Stimulated activated naive CD8-positive, alpha-beta T cell treated with anti-CD3 and anti-CD28 coated beads, Interleukin-15, amount 100 ng/mL, for 72 hours (primary cell): ENCODE measurements around the gene PAGE1.
"Not testable (repeated sequence)": the region's sequence is repeated elsewhere in the genome, so short reads cannot be mapped to it uniquely, and the experiment has no call there.

Experiments
- ATAC-seq: fragments of 150-1000 bp; cut with Tn5 transposase; 2 replicates; pipeline ENCODE4 v1.10.0; 2021; ENCODE audit warnings: mild to moderate bottlenecking, moderate library complexity
- DNase-seq, 2 donors: peaks; one replicate each; pipeline ENCODE4 v3.0.0; 2021 to 2022
- H3K27ac Mint-ChIP-seq, 2 donors: one replicate each; pipeline ENCODE4 v1.8.0; 2022; ENCODE audit warnings: mild to moderate bottlenecking in 2 of 2, mixed read lengths in 2 of 2, moderate library complexity in 2 of 2
- H3K27me3 Mint-ChIP-seq: one replicate; pipeline ENCODE4 v1.8.0; 2022; ENCODE audit warnings: mixed read lengths
- H3K4me1 Mint-ChIP-seq: one replicate; pipeline ENCODE4 v1.8.0; 2022; ENCODE audit warnings: mild to moderate bottlenecking, mixed read lengths
- H3K4me3 Mint-ChIP-seq, 2 donors: one replicate each; pipeline ENCODE4 v1.8.0; 2022; ENCODE audit warnings: mild to moderate bottlenecking in 2 of 2, mixed read lengths in 2 of 2, moderate library complexity in 1 of 2
- H3K9me3 Mint-ChIP-seq, 2 donors: one replicate each; pipeline ENCODE4 v1.8.0; 2022; ENCODE audit warnings: mixed read lengths in 2 of 2

Gene PAGE1

DNA sequence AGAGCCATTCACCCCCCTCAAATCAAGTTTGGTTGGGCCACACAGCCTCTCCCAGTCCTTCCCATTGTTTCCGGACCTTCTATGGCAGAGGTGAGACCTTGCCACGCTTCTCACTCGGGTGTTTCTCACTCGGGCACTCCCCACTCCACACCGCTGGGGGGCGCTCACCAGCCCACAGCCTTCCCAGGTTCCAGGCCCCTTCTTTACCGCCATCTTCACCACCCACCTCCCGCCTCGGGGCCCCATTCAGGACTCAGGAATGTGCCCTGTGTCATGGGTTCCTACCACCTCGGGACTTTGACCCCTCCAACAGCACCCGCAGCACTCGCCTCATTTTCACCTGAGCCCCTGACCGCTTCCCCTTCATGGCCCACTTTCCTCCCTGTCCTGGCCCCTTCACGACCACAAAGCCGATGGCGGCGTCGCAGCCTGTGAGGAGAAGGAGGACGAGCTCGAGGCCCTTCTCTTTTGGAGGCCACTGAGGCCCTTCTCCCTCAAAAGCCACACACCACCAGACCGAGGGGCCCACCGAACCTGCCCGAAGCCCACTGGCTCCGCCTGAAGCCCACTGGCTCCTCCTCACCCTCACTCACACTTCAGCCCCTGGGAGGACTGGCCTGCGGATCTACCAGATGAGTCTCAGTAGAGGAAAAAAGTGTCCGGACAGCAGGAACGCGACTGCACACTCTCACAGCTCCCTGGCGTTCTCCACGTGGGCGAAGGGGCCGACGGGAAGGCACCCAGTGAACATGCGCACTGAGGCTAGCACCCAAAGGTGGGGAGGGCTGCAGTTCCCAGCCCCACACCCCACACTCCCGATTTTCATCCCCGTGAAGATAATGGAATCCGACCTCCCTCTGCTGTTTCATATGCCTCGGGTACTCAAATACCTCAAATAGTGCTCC lies at the start of gene PAGE1:
TSS of gene PAGE1 (minus strand) at position 709 of the 905 bp plus-strand sequence. CDS start 1,214 bp downstream, outside the sequence.
- DNase-seq (no peak), ATAC-seq (no peak)
- peaks cover 0 to 10% of the 10 kb centered on the region in 2 donors for H3K9me3 Mint-ChIP-seq
- no peaks in the 10 kb centered on the region for H3K27me3 Mint-ChIP-seq
- H3K4me3 Mint-ChIP-seq: no peak within 1 kb of the TSS
- no peak within 1 kb of the TSS for H3K27ac Mint-ChIP-seq
- H3K4me1 Mint-ChIP-seq: no peaks in the 10 kb centered on the region

GRCh38 chrX:49741501-49741900 lies 45.7 kb upstream of the PAGE1 start:
- not testable (repeated sequence) for H3K9me3 Mint-ChIP-seq, H3K4me3 Mint-ChIP-seq, ATAC-seq, H3K27me3 Mint-ChIP-seq, H3K27ac Mint-ChIP-seq, DNase-seq, H3K4me1 Mint-ChIP-seq

- DNase-seq: no peak
- H3K9me3 Mint-ChIP-seq: no peaks in the 10 kb centered on the region
- no peaks in the 10 kb centered on the region for H3K27me3 Mint-ChIP-seq
- H3K27ac Mint-ChIP-seq: no peak overlapping the region
- no peak for ATAC-seq
- no peak overlapping the region for H3K4me3 Mint-ChIP-seq
- no peaks in the 10 kb centered on the region for H3K4me1 Mint-ChIP-seq
These were observed 32.1 kb upstream of the PAGE1 start for GRCh38 chrX:49727847-49728246.

DNA sequence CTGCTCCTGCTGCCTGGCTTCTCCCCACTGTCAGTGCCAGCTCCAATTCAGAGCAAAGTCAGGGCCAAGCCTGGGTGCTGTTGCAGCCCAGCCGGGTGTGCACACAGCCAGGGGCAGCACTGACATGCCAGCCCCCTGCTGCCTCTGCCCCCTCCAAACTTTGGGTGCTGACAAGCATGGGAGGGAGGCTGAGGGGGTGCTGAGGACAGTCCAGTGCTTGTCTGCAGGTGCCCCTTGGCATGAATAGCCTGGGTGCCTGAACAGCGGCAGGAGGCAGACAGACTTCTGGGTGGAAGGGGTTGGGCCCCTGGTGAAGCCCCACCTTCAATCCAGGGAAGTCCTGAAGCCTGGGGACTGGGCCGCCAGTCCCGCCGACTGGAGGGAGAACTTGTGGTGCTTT lies 31.2 kb upstream of the PAGE1 start:
- no peak for ATAC-seq
- H3K27me3 Mint-ChIP-seq: no peaks in the 10 kb centered on the region
- H3K9me3 Mint-ChIP-seq: no peaks in the 10 kb centered on the region
- H3K4me1 Mint-ChIP-seq: no peaks in the 10 kb centered on the region
- no peak overlapping the region for H3K27ac Mint-ChIP-seq
- no peak for DNase-seq
- no peak overlapping the region for H3K4me3 Mint-ChIP-seq

DNA sequence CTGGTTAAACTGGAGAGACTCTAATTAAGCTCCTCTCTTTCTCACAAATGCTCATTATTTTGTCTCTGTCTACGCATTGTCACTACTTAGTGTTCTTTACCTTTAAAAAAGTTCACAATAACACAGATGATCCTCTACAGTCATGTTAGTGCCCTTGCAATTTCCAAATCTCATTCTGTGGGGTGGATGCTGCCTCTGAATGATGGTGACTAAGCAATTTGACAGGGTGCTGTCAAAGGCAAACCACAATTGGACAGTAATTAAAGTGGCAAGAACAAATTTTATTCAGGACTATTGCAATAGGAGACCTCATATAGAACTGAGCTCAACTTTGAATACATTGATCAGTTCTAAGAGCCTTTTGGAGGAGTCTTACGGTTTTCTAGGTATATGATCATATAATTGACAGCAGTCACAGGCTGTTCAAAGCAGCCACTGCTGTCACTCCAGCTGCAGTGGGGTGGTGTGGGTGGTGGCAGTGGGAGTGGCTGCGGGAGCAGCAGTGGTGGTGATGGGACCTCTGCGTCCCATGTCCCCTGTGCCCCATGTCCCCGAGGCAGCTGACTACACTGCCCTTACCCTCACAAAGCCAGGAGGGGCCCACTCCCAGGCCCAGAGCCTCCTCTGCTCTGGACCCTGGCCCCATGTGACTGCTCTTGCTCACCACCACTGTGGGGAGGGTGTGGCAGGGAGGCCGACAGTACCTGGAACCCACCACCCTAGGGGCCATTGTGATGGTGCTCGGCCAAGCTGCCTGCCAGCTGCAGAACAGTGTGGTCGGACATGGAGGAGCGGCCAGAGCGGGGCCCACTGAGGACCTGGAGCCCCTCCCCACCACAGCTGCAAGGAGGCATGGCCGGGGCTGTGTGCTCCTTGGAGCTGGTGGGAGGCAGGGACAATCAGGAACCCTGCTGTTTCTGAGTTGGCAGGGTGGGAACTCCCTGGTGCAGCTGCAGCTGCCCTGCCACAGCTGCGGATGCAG lies 30.4 kb upstream of the PAGE1 start:
- H3K9me3 Mint-ChIP-seq: no peaks in the 10 kb centered on the region

DNA sequence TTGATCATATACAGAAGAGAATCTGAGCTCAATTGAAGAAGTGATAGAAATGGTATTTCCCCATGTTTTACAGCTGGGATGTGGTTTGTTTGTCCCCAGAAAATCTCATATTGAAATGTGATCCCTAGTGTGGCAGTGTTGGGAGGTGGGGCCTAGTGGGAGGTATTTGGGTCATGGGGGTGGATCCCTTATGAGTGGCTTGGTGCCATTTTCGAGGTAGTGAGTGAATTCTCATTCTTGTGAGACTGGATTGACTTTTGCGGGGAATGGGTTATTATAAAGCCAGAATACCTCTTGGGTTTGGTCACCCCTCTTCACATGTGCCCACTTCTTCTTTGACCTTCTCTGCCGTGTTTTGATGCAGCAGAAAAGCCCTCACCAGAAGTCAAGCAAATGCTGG lies 29.6 kb upstream of the PAGE1 start:
- DNase-seq: no peak
- no peak overlapping the region for H3K4me3 Mint-ChIP-seq
- no peak overlapping the region for H3K27ac Mint-ChIP-seq
- no peak for ATAC-seq
- no peaks in the 10 kb centered on the region for H3K27me3 Mint-ChIP-seq
- no peaks in the 10 kb centered on the region for H3K4me1 Mint-ChIP-seq
- no peaks in the 10 kb centered on the region for H3K9me3 Mint-ChIP-seq

More for the DNA sequence above, 30.4 kb upstream of the PAGE1 start:
- no peaks in the 10 kb centered on the region for H3K27me3 Mint-ChIP-seq
- no peak overlapping the region for H3K4me3 Mint-ChIP-seq
- DNase-seq: no peak
- ATAC-seq: no peak
- no peak overlapping the region for H3K27ac Mint-ChIP-seq
- H3K4me1 Mint-ChIP-seq: no peaks in the 10 kb centered on the region

DNA sequence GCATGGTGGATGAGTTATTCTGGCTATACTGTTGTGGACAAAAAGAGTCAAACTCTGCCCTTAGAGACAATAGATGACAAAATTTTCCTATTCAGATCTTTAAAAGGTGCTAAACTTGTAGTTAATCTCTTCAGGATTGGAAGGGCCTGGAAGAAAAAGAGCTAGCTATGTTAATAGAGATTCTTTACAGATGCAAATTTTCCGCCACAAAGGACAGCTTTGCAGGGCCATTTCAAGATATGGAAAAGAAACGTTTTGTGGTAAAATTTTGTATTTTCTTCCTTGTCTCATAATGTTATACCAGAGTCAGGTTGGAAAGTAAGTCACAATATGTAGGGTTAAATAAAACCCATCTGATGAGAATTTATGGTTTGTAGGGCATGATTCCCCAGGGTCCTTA lies 24.3 kb upstream of the PAGE1 start:
- not testable (repeated sequence) for H3K4me1 Mint-ChIP-seq, H3K9me3 Mint-ChIP-seq, H3K4me3 Mint-ChIP-seq, ATAC-seq, H3K27me3 Mint-ChIP-seq, H3K27ac Mint-ChIP-seq, DNase-seq

DNA sequence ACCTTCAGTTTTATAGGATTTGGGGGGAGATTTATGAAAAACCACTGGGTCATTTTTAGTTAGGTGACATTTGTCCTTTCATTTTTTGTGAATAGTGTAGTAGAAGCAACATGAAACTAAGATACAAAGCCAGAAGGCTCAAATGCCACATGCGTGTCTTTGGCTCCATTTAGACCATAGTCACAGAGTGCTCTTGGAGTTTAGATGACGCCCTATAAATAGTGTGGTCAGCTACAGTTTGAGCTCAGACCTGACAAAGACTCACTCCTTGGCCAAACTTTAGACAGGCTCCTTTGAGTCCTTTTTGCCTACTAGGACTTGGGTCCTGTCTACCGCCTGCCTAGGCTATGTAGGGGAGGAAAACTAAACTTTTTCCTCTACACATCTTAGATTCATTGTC lies 16.8 kb upstream of the PAGE1 start:
- Mint-ChIP-seq H3K4me3 (no peak overlapping the region), H3K27me3 (no peaks in the 10 kb centered on the region), H3K9me3 (no peaks in the 10 kb centered on the region), H3K27ac (no peak overlapping the region), H3K4me1 (no peaks in the 10 kb centered on the region)
- DNase-seq (no peak), ATAC-seq (no peak)

- H3K4me3 Mint-ChIP-seq: no peak overlapping the region
- no peak for DNase-seq
- H3K9me3 Mint-ChIP-seq: no peaks in the 10 kb centered on the region
These were observed 15.0 kb upstream of the PAGE1 start for GRCh38 chrX:49710744-49711319.

GRCh38 chrX:49704691-49705404 lies 9.1 kb upstream of the PAGE1 start:
- DNase-seq: no peak
- Mint-ChIP-seq H3K27me3 (peaks cover 12% of the 10 kb centered on the region), H3K9me3 (no peaks in the 10 kb centered on the region), H3K4me3 (no peak overlapping the region), H3K27ac (no peak overlapping the region), H3K4me1 (no peaks in the 10 kb centered on the region)
- ATAC-seq: no peak

More at GRCh38 chrX:49710744-49711319, 15.0 kb upstream of the PAGE1 start:
- ATAC-seq: no peak
- Mint-ChIP-seq H3K27ac (no peak overlapping the region), H3K4me1 (no peaks in the 10 kb centered on the region), H3K27me3 (peaks cover 10% of the 10 kb centered on the region)

DNA sequence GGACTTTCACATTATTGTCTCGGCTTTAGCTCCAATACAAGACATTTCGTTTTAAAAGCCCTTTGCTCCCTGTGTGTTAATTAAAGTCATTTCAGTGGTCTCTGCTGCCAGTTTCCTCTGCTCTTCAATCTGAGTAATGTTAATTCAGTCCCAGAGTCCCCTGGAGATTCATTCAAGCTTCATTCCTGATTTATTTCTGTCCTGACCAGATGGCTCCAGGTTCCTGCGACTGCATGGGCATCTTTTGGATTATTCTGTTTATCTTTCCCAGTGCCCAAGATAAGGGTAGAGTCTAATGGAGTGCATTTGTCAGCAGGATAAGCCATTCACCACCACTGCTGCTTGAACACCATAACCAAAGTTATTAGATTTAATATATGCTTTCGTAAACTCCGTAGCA lies 6.1 kb upstream of the PAGE1 start:
- no peaks in the 10 kb centered on the region for H3K4me1 Mint-ChIP-seq
- H3K9me3 Mint-ChIP-seq: no peaks in the 10 kb centered on the region
- DNase-seq (no peak), ATAC-seq (no peak)
- no peak overlapping the region for H3K4me3 Mint-ChIP-seq
- H3K27me3 Mint-ChIP-seq: peaks cover 12% of the 10 kb centered on the region
- no peak overlapping the region for H3K27ac Mint-ChIP-seq

GRCh38 chrX:49701323-49701722 lies 5.5 kb upstream of the PAGE1 start:
- Mint-ChIP-seq H3K9me3 (no peaks in the 10 kb centered on the region), H3K4me3 (no peak overlapping the region), H3K27me3 (peaks cover 7% of the 10 kb centered on the region), H3K4me1 (no peaks in the 10 kb centered on the region), H3K27ac (no peak overlapping the region)
- DNase-seq: no peak
- no peak for ATAC-seq

GRCh38 chrX:49675075-49675719 lies 20.6 kb downstream of the PAGE1 start:
- Mint-ChIP-seq H3K27ac (no peak overlapping the region), H3K9me3 (no peaks in the 10 kb centered on the region), H3K4me3 (no peak overlapping the region), H3K27me3 (no peaks in the 10 kb centered on the region), H3K4me1 (no peaks in the 10 kb centered on the region)
- ATAC-seq (no peak), DNase-seq (no peak)

DNA sequence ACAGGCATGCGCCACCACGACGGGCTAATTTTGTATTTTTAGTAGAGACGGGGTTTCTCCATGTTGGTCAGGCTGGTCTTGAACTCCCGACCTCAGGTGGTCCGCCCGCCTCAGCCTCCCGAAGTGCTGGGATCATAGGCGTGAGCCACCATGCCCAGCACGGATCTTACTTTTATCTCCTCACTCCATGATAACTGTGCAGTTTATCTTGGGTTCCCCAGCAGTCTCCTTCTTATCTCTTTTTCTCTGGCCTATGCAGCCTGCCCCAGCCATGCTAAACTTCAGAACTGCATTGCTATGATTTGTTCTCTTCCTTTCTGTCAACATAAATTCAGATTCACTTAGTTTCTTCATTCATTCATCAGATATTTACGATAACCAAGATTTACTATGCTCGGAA lies 22.4 kb downstream of the PAGE1 start:
- Mint-ChIP-seq H3K27me3 (no peaks in the 10 kb centered on the region), H3K9me3 (no peaks in the 10 kb centered on the region), H3K4me1 (no peaks in the 10 kb centered on the region), H3K27ac (no peak overlapping the region), H3K4me3 (no peak overlapping the region)
- ATAC-seq (no peak), DNase-seq (no peak)

DNA sequence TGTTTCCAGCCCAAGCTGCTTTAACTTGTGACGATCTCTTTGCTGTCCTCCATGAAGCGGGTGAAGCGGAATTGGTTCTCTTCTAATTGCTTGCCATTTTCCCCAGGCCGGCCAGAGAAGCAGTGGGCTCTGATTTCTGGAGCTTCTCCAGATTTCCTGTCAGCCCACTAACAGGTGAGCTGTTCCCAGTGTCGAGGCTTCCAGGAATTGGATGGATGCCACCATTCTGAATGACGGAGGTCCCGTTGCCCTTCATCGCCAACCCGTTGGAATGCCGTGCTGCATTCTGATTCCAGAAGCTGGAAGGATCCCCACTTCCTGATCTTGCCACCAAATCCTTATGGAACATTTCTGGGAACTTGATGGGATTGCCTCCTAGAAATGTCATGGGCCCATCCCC lies 31.0 kb downstream of the PAGE1 start:
- H3K27ac Mint-ChIP-seq: no peak overlapping the region
- H3K27me3 Mint-ChIP-seq: no peaks in the 10 kb centered on the region
- no peaks in the 10 kb centered on the region for H3K9me3 Mint-ChIP-seq
- DNase-seq (no peak), ATAC-seq (no peak)
- no peak overlapping the region for H3K4me3 Mint-ChIP-seq
- H3K4me1 Mint-ChIP-seq: no peaks in the 10 kb centered on the region
